ENCODE data around the gene SVOP. TPM values are rescaled to one million over a fixed set of nuclear protein-coding genes. Genes with fewer than 3 reads are reported as not detected.

SVOP gene
- total RNA-seq (1 to 10 TPM in 6 of 9 donors, under 1 TPM in 3; 0.25 to 5.3 (median 2.2) TPM), polyA plus RNA-seq (1 to 10 TPM in 1 of 2 donors, under 1 TPM in 1; 0.14 to 3.1 TPM)
- long read RNA-seq, donor 1, partial matches to known transcripts: 1 of 5 reads
- long read RNA-seq, donor 1, other reads (novel, unspliced or antisense): 4 of 5 reads
- long read RNA-seq, donor 2, partial matches to known transcripts: 2 of 13 reads
- long read RNA-seq, donor 2, other reads (novel, unspliced or antisense): 11 of 13 reads
- long read RNA-seq, donor 3, partial matches to known transcripts: 3 of 22 reads
- long read RNA-seq, donor 3, other reads (novel, unspliced or antisense): 19 of 22 reads

- peaks cover 0 to 7% (median 0%) of the 10 kb centered on the region in 12 donors for H3K4me1 ChIP-seq
- H3K27ac ChIP-seq: no peak within 1 kb of the TSS
- no peak for TF ChIP-seq POLR2A (IDR thresholded peaks at IDR 0.05)
- no peak for TF ChIP-seq CTCF (IDR thresholded peaks at IDR 0.05)
- no peaks in the 10 kb centered on the region for H3K36me3 ChIP-seq
- peak within 1 kb of the TSS in 1 of 12 donors; percentile 4 for H3K4me3 ChIP-seq
- peaks cover 0 to 15% (median 0%) of the 10 kb centered on the region in 9 donors for H3K27me3 ChIP-seq
- peak; percentile 89 to 98 (median 97) for ATAC-seq
- DNase-seq: peak; percentile 83 to 90 (median 89)
- intact Hi-C loops (cut with DNase I): loop anchor here in 1 of 10 donors (5.0 kb wide), 1 partner anchor 54 kb away; no protein-coding TSS in a partner anchor
- 6 to 9% (median 7%) methylated on average over 16 to 30 of the region's 30 CpGs for WGBS, 4 donors
- H3K9me3 ChIP-seq: no peaks in the 10 kb centered on the region
Measured at GRCh38 chr12:109020796-109021380, at the start of gene SVOP. Gene SVOP, minus strand, starts transcription at chr12:109021068. Its CDS starts 200 bp downstream, at chr12:109020868.

GRCh38 chr12:109069307-109070271 is 48.7 kb upstream of the SVOP start:
- Histone ChIP-seq H3K36me3 (peaks cover under 1 to 89% (median 75%) of the 10 kb centered on the region in 9 donors), H3K4me1 (no peaks in the 10 kb centered on the region), H3K27me3 (no peaks in the 10 kb centered on the region)

GRCh38 chr12:109065853-109066193 is 45.0 kb upstream of the SVOP start:
- Histone ChIP-seq H3K27ac (no peak overlapping the region), H3K36me3 (peaks cover 0 to 78% (median 46%) of the 10 kb centered on the region in 9 donors), H3K4me1 (no peaks in the 10 kb centered on the region), H3K27me3 (no peaks in the 10 kb centered on the region), H3K9me3 (no peaks in the 10 kb centered on the region), H3K4me3 (no peak overlapping the region)
- WGBS, 4 donors: 64 to 90% (median 75%) methylated on average over 1 of the region's 1 CpG
- TF ChIP-seq POLR2A (IDR thresholded peaks at IDR 0.05) (no peak), CTCF (IDR thresholded peaks at IDR 0.05) (no peak)
- DNase-seq: no peak
- no peak for ATAC-seq
- intact Hi-C loops (cut with DNase I): no loop called here

More at GRCh38 chr12:109069307-109070271, 48.7 kb upstream of the SVOP start:
- H3K4me3 ChIP-seq: no peak overlapping the region
- DNase-seq: no peak
- no peak overlapping the region for H3K27ac ChIP-seq
- no peak for TF ChIP-seq CTCF (IDR thresholded peaks at IDR 0.05)
- TF ChIP-seq POLR2A (IDR thresholded peaks at IDR 0.05): no peak
- no peak for ATAC-seq
- intact Hi-C loops (cut with DNase I): no loop called here
- WGBS, 4 donors: 84 to 88% (median 86%) methylated on average over 17 of the region's 17 CpGs
- H3K9me3 ChIP-seq: no peaks in the 10 kb centered on the region
